B cell (primary cell): ENCODE data around the gene CHTF8. TPM values are rescaled to one million over a fixed set of nuclear protein-coding genes. Genes with fewer than 3 reads are reported as not detected.

Experiments used
- ATAC-seq: fragments of 200-7000 bp; cut with Tn5 transposase; one replicate; pipeline ENCODE4 v1.10.0; 2021; ENCODE audit warnings: low read depth, mild to moderate bottlenecking, moderate number of reproducible peaks, moderate library complexity
- CTCF ChIA-PET: fragments of 350-600 bp; sonication (Branson Sonifier 250); formaldehyde crosslinking; loops from one replicate; lab custom pipeline; 2021; ENCODE audit warnings: antibody characterized with exemption, inconsistent platforms; lab: Charles Lee
- POLR2A ChIA-PET: fragments of 350-600 bp; sonication (Branson Sonifier 250); formaldehyde crosslinking; loops from one replicate; lab custom pipeline; 2021; ENCODE audit warnings: antibody characterized with exemption; lab: Charles Lee
- DNase-seq: peaks from one replicate; pipeline ENCODE4 v3.0.0; 2013
- H2AFZ ChIP-seq: 2 replicates; pipeline ENCODE4 v1.6.1; 2012; ENCODE audit warnings: mild to moderate bottlenecking, low read depth, low read length; ENCODE audit not compliant: insufficient read depth, poor library complexity, severe bottlenecking
- H3K27ac ChIP-seq, 2 donors: 1 replicate in 1 of 2; 2 replicates in 1 of 2; pipeline ENCODE4 v1.5.1; 2012 to 2013; ENCODE audit warnings: low read length in 2 of 2, mild to moderate bottlenecking in 2 of 2, moderate library complexity in 1 of 2
- H3K27me3 ChIP-seq, 4 experiments: fragments of 200-600 bp in 1 of 4; sonication (generic) in 1 of 4; replicated peaks in 1 of 4; 1 replicate in 2 of 4; 2 replicates in 2 of 4; pipeline versions ENCODE4 v1.6.1 to v1.7.0; 2013 to 2016; ENCODE audit warnings: low read length in 3 of 4, mild to moderate bottlenecking in 2 of 4, mixed read lengths in 1 of 4, moderate library complexity in 1 of 4; ENCODE audit not compliant: insufficient read depth in 4 of 4, control insufficient read depth in 3 of 4; ENCODE audit errors: control extremely low read depth in 1 of 4
- H3K36me3 ChIP-seq, 2 experiments: replicated peaks in 1 of 2; 1 replicate in 1 of 2; 2 replicates in 1 of 2; pipeline versions ENCODE4 v1.6.1 to v1.7.1; 2013; ENCODE audit warnings: low read length in 1 of 2; ENCODE audit not compliant: insufficient read depth in 2 of 2, control insufficient read depth in 1 of 2; ENCODE audit errors: control extremely low read depth in 1 of 2, extremely low read depth in 1 of 2
- H3K4me1 ChIP-seq, 2 donors: fragments of 200-600 bp in 1 of 2; sonication (generic) in 1 of 2; 1 replicate in 1 of 2; 2 replicates in 1 of 2; pipeline versions ENCODE4 v1.5.1 to v1.6.1; 2013 to 2017; ENCODE audit warnings: low read length in 2 of 2; ENCODE audit not compliant: control insufficient read depth in 2 of 2, insufficient read depth in 2 of 2
- H3K4me2 ChIP-seq: replicated peaks from 2 replicates; pipeline ENCODE3; 2012; ENCODE audit warnings: mild to moderate bottlenecking, low read depth, low read length; ENCODE audit not compliant: poor library complexity, severe bottlenecking
- H3K4me3 ChIP-seq, 5 experiments: fragments of 200-600 bp in 1 of 5; sonication (generic) in 1 of 5; 1 replicate in 3 of 5; 2 replicates in 2 of 5; pipeline versions ENCODE4 v1.5.1 to v1.7.0; 2011 to 2016; ENCODE audit warnings: low read length in 4 of 5, mild to moderate bottlenecking in 4 of 5, low read depth in 2 of 5, control low read depth in 1 of 5, moderate library complexity in 1 of 5; ENCODE audit not compliant: insufficient read depth in 1 of 5; ENCODE audit errors: control extremely low read depth in 1 of 5, extremely low read depth in 1 of 5
- H3K79me2 ChIP-seq: fragments of 200-600 bp; sonication (generic); one replicate; pipeline ENCODE4 v1.6.0; 2016; ENCODE audit warnings: low read length; ENCODE audit not compliant: control insufficient read depth, insufficient read depth
- H3K9ac ChIP-seq: fragments of 200-600 bp; sonication (generic); 2 replicates; pipeline ENCODE4 v1.6.1; 2017; ENCODE audit warnings: mild to moderate bottlenecking, low read length, moderate library complexity
- H3K9me3 ChIP-seq, 3 donors: one replicate each; pipeline versions ENCODE4 v1.6.1 to v1.7.1; 2013; ENCODE audit warnings: low read length in 2 of 3; ENCODE audit not compliant: control insufficient read depth in 2 of 3, insufficient read depth in 1 of 3; ENCODE audit errors: control extremely low read depth in 1 of 3
- H4K20me1 ChIP-seq: 2 replicates; pipeline ENCODE4 v1.6.0; 2012; ENCODE audit warnings: mild to moderate bottlenecking, low read length; ENCODE audit not compliant: insufficient read depth, control insufficient read depth, poor library complexity, severe bottlenecking
- H3K27ac Mint-ChIP-seq: one replicate; pipeline ENCODE4 v1.8.0; 2021; ENCODE audit warnings: mixed read lengths
- H3K27me3 Mint-ChIP-seq: one replicate; pipeline ENCODE4 v1.8.0; 2021; ENCODE audit warnings: mixed read lengths
- H3K4me1 Mint-ChIP-seq: one replicate; pipeline ENCODE4 v1.8.0; 2021; ENCODE audit warnings: mixed read lengths
- H3K4me3 Mint-ChIP-seq: one replicate; pipeline ENCODE4 v1.8.0; 2021; ENCODE audit warnings: mixed read lengths
- H3K9me3 Mint-ChIP-seq: one replicate; pipeline ENCODE4 v1.8.0; 2022; ENCODE audit warnings: mixed read lengths; ENCODE audit not compliant: insufficient read depth
- EZH2 ChIP-seq: IDR thresholded peaks from 2 replicates; pipeline ENCODE4 v1.6.1; 2012; ENCODE audit warnings: borderline replicate concordance, low read depth, mild to moderate bottlenecking, moderate library complexity, low read length; ENCODE audit not compliant: insufficient read depth, poor library complexity, severe bottlenecking
- WGBS: methylation state at CpG from one replicate; pipeline ENCODE4 v1.1.5; 2013; ENCODE audit warnings: missing lambda C conversion rate; ENCODE audit not compliant: insufficient coverage; 5-methylcytosine and 5-hydroxymethylcytosine counted together
- intact Hi-C: fragments of 100-400 bp; cut with micrococcal nuclease; formaldehyde crosslinking; loops from one replicate; pipeline ENCODE4 v1.10.0; 2022
- polyA minus RNA-seq: library from RNA; depleted of rRNA, polyadenylated mRNA; stranded (reverse); fragments of >200 nt; gene quantifications from 2 replicates; pipeline ENCODE4 v1.2.3, GENCODE V29; 2012
- polyA plus RNA-seq: library from polyadenylated mRNA; depleted of rRNA; stranded (reverse); fragments of >200 nt; gene quantifications from 2 replicates; pipeline ENCODE4 v1.2.3, GENCODE V29; 2012
- total RNA-seq, 2 donors: library from RNA; stranded (reverse); fragments of 120-200 nt in 1 of 2; gene quantifications; 1 replicate in 1 of 2; 2 replicates in 1 of 2; pipeline versions ENCODE4 v1.2.3 to v1.2.4, GENCODE V29; 2013 to 2022
- TF ChIP-seq, protein P1 (sequence below): fragments of 200-600 bp; IDR thresholded peaks from one replicate; pipeline ENCODE4 v1.8.0; 2022; ENCODE audit warnings: antibody characterized with exemption, mild to moderate bottlenecking

The CHTF8 gene, protein sequence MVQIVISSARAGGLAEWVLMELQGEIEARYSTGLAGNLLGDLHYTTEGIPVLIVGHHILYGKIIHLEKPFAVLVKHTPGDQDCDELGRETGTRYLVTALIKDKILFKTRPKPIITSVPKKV
- 112 and 118 TPM in 2 replicates for total RNA-seq
- total RNA-seq (2013) = 31.4 TPM
- 35.0 and 65.0 TPM in 2 replicates for polyA plus RNA-seq
- polyA minus RNA-seq = 89.7 and 90.0 TPM in 2 replicates

DNA sequence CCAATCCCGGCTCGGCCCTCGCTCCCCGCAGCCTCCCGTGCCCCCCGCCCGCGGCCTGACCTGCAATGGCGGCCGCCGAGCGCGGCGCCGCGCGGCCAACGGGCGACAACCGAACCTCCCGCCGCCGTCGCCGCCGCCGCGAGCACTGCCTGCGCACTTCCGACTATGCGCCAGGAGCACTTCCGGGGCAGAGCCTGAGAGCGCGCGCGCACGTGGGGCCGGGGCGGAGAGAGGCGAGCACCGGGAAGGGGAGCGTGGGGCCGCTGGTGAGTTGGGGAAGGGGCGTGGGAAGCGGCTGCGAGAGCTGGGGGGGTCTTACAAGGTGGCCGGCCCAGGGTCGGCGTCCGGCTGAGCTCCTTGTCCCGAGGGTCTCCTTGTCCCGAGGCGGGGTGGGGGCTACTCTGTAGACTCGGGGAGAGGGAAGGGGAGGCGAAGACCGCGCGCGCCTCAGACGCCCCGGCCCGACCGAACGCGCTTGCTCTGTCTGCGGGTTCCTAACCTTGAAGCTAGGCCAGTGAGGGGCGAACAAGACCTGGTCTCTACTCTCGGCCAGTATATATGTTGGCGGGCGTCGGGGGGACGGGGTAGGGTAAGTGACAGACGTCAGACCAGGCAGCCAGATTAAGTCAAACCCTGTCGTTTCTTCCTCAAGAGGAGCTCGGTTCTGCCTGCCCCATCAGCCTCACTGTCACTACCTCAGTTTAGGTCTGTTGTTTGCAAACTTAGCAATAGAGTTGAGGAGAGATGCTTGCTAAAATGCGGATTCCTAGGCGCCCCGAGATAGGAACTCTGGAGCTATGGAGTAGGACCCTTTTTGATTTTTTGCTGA is at the start of gene CHTF8, which contains the start of gene UTP4:
Gene CHTF8 (minus strand): TSS at position 165 of the 829 bp plus-strand sequence. CDS start 11,130 bp downstream, outside the sequence.
Gene UTP4 (plus strand): TSS at position 226 of the 829 bp plus-strand sequence. CDS start 811 bp downstream, outside the sequence.
- peak; percentile 87 for ATAC-seq
- intact Hi-C loops = loop anchor here (1.0 to 10.0 kb wide), 2 partner anchors 54 to 1468 kb away; partner anchors contain the start of genes ACD, C16orf86, ENKD1 and PARD6A
- peak; percentile 92 for DNase-seq
- Histone ChIP-seq H3K27ac (peak within 1 kb of the TSS; percentile 66 to 90), H3K9ac (peak within 1 kb of the TSS; percentile 87), H3K4me1 (peaks cover 16 to 19% of the 10 kb centered on the region in 2 donors), H3K4me2 (peak within 1 kb of the TSS; percentile 95), H3K27me3 (no peaks in the 10 kb centered on the region), H3K9me3 (no peaks in the 10 kb centered on the region), H4K20me1 (peaks cover 33% of the 10 kb centered on the region), H2AFZ (peak within 1 kb of the TSS; percentile 92), H3K79me2 (peaks cover 89% of the 10 kb centered on the region), H3K4me3 (peak within 1 kb of the TSS; percentile 87 to 96 (median 89)), H3K36me3 (peaks cover 3 to 16% of the 10 kb centered on the region in 2 experiments)
- TF ChIP-seq, protein P1, sequence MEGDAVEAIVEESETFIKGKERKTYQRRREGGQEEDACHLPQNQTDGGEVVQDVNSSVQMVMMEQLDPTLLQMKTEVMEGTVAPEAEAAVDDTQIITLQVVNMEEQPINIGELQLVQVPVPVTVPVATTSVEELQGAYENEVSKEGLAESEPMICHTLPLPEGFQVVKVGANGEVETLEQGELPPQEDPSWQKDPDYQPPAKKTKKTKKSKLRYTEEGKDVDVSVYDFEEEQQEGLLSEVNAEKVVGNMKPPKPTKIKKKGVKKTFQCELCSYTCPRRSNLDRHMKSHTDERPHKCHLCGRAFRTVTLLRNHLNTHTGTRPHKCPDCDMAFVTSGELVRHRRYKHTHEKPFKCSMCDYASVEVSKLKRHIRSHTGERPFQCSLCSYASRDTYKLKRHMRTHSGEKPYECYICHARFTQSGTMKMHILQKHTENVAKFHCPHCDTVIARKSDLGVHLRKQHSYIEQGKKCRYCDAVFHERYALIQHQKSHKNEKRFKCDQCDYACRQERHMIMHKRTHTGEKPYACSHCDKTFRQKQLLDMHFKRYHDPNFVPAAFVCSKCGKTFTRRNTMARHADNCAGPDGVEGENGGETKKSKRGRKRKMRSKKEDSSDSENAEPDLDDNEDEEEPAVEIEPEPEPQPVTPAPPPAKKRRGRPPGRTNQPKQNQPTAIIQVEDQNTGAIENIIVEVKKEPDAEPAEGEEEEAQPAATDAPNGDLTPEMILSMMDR = no peak
- no peak for TF ChIP-seq EZH2
- peaks cover 41% of the 10 kb centered on the region for H3K4me1 Mint-ChIP-seq
- H3K27ac Mint-ChIP-seq = peak within 1 kb of the TSS; percentile 91
- H3K4me3 Mint-ChIP-seq = peak within 1 kb of the TSS; percentile 95
- WGBS = under 1% methylated on average over 77 of the region's 78 CpGs
- ChIA-PET POLR2A (interaction anchor here (1.6 kb wide), 1 partner anchor 54 kb away, joined by 6 read pairs; the partner anchor contains the start of gene SNTB2), CTCF (interaction anchor here (0.9 to 4.8 kb wide), 6 partner anchors 9 to 612 kb away, joined by 3 to 29 read pairs (median 6); no protein-coding TSS in a partner anchor)
- no peaks in the 10 kb centered on the region for H3K27me3 Mint-ChIP-seq
- H3K9me3 Mint-ChIP-seq = no peaks in the 10 kb centered on the region
